BE2C (cell line): ENCODE measurements around the gene SIRT2.

ENCODE experiments used
- DNase-seq: peaks from one replicate; pipeline ENCODE4 v3.0.0-alpha.2; 2020
- H3K27me3 ChIP-seq: fragments of 250-450 bp; sonication (Bioruptor Pico); 2 replicates; pipeline ENCODE4 v1.5.1; 2020; ENCODE audit warnings: mild to moderate bottlenecking
- H3K36me3 ChIP-seq: fragments of 250-450 bp; sonication (Bioruptor Pico); 2 replicates; pipeline ENCODE4 v1.5.1; 2020; ENCODE audit warnings: mild to moderate bottlenecking
- H3K4me1 ChIP-seq: fragments of 250-450 bp; sonication (Bioruptor Pico); 2 replicates; pipeline ENCODE4 v1.5.1; 2020
- H3K4me3 ChIP-seq: 2 replicates; pipeline ENCODE4 v1.5.1; 2011; ENCODE audit warnings: low read depth, low read length
- H3K9me3 ChIP-seq: fragments of 250-450 bp; sonication (Bioruptor Pico); 2 replicates; pipeline ENCODE4 v1.5.1; 2020
- TF ChIP-seq, protein P1 (sequence below): IDR thresholded peaks from 2 replicates; pipeline ENCODE4 v1.5.1; 2012; ENCODE audit warnings: mild to moderate bottlenecking, low read depth, low read length

Gene SIRT2

DNA sequence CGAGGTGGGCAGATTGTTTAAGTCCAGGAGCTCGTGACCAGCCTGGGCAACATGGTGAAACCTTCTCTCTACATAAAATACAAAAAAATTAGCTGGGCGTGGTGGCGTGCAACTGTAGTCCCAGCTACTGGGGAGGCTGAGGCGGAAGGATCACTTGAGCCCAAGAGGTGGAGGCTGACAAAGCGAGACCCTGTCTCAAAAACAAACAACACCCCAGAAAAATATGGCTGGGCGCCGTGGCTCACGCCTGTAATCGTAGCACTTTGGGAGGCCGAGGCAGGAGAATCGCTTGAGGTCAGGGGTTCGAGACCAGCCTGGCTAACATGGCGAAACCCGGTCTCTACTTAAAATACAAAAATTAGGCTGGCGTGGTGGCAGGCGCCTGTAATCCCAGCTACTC, 46.2 kb downstream of the SIRT2 start:
- TF ChIP-seq, protein P1, sequence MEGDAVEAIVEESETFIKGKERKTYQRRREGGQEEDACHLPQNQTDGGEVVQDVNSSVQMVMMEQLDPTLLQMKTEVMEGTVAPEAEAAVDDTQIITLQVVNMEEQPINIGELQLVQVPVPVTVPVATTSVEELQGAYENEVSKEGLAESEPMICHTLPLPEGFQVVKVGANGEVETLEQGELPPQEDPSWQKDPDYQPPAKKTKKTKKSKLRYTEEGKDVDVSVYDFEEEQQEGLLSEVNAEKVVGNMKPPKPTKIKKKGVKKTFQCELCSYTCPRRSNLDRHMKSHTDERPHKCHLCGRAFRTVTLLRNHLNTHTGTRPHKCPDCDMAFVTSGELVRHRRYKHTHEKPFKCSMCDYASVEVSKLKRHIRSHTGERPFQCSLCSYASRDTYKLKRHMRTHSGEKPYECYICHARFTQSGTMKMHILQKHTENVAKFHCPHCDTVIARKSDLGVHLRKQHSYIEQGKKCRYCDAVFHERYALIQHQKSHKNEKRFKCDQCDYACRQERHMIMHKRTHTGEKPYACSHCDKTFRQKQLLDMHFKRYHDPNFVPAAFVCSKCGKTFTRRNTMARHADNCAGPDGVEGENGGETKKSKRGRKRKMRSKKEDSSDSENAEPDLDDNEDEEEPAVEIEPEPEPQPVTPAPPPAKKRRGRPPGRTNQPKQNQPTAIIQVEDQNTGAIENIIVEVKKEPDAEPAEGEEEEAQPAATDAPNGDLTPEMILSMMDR, result no peak

DNA sequence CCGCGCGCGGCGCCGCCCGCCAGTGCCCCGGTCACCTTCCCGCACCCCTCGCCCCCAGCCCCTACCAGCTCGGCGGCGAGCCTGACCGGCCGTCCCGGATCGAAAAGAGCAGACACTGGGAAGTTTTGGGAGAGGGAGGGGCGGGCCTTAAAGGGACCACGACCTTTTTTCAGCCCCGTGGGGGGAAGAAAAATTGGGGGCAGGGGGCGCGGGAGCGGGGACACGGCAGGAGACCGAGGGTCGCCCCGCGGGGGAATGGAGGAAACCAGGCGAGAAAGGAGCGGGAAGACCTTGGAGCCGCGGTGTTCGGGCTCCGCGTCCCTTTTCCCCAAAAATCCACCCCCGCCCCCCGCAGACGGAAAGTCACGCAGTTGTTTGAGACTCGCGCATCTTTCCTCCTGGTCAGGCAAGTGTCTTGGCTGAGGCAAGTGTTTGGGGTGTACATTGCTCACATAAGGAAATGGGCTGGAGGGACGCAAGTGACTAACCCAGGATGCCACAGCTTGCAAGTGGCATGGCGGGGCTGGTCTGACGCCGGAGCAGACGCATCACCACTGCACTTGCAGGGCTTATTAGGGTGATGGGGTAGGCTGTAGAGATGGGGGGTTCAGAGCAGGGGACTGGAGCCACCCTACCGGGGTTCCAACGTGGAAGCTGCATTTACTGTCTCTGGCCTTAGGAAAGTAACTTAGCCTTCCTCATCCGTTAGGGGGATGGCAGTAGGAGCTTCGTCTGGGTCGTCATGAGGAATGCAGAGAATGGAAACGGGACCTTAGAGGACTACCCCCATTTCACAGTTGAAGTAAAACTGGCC, 47.0 kb downstream of the SIRT2 start:
- DNase-seq, result no peak
- peaks cover 3% of the 10 kb centered on the region for H3K4me1 ChIP-seq
- no peaks in the 10 kb centered on the region for H3K27me3 ChIP-seq
- H3K4me3 ChIP-seq, result peak overlapping the region; percentile 73
- peaks cover 19% of the 10 kb centered on the region for H3K36me3 ChIP-seq
- TF ChIP-seq, protein P1, result no peak
- no peaks in the 10 kb centered on the region for H3K9me3 ChIP-seq

More for the DNA sequence above, 46.2 kb downstream of the SIRT2 start:
- no peaks in the 10 kb centered on the region for H3K27me3 ChIP-seq
- H3K4me3 ChIP-seq, result no peak overlapping the region
- H3K36me3 ChIP-seq, result peaks cover 11% of the 10 kb centered on the region
- no peak for DNase-seq
- H3K4me1 ChIP-seq, result peaks cover 3% of the 10 kb centered on the region
- no peaks in the 10 kb centered on the region for H3K9me3 ChIP-seq

DNA sequence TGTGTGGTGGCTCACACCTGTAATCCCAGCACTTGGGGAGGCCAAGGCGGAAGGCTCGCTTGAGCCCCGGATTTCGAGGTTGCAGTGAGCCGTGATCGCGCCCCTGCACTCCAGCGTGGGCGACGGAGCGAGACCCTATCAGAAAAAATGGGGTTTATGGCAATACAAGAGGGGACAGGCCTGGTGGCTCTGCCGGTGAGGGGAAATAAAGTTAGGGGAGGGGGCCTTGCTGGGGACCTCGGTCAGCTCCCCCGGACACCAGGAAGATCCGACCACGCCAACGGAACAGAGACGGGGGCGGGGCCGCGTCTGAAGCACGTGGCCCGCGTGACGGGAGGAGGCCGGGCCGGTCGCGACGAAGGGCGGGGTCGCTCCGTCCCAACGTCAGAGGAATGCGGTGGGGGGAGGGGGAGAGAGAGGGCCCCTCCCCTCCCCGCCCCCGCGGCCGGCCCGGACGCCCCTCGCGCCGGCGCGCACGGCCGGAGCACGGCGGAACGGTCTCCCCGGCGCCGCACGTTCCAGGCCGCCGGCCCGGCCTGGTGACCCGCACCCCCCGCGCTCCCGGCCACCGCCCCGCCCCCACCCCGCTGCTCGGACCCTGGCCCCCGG, 47.7 kb downstream of the SIRT2 start:
- H3K9me3 ChIP-seq, result no peaks in the 10 kb centered on the region

DNA sequence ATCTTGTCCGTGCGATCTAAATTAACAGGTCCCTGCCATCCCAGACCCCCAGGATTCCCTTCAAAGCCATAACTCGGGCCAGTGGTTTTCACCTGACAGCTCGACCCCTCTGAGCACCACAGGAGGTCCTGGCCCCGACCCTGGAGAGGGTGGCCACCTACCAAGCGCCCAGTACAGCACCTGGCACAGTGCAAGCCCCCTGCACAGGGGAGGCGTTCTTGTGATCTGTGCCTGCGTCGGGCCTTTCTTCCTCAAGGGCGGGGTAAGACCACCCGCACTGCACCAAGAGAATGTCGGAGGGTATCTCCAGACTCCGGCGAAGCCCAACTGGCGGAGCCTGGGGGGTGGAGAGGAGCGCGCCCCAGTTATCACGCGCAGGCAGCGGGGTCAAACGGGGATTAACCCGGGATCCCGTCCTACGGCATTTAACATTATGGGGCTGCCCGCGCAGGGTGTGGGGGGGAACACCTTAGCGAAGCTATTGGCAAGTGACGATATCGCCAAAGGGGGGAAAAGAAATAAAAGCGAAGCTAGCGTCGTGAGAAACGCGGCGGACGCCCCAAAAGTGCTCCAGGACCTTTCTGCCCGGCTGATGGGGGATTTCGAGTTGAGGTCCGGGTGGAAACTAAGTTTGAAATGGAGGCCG, 48.3 kb downstream of the SIRT2 start:
- H3K4me3 ChIP-seq, result peak overlapping the region; percentile 73
- TF ChIP-seq, protein P1, result no peak
- peaks cover 3% of the 10 kb centered on the region for H3K4me1 ChIP-seq
- peaks cover 32% of the 10 kb centered on the region for H3K36me3 ChIP-seq
- no peak for DNase-seq
- no peaks in the 10 kb centered on the region for H3K27me3 ChIP-seq
- H3K9me3 ChIP-seq, result no peaks in the 10 kb centered on the region

More for the DNA sequence above, 47.7 kb downstream of the SIRT2 start:
- Histone ChIP-seq H3K27me3 (no peaks in the 10 kb centered on the region), H3K36me3 (peaks cover 26% of the 10 kb centered on the region), H3K4me1 (peaks cover 3% of the 10 kb centered on the region), H3K4me3 (peak overlapping the region; percentile 73)
- peak; percentile 95 for DNase-seq
- TF ChIP-seq, protein P1, result no peak

DNA sequence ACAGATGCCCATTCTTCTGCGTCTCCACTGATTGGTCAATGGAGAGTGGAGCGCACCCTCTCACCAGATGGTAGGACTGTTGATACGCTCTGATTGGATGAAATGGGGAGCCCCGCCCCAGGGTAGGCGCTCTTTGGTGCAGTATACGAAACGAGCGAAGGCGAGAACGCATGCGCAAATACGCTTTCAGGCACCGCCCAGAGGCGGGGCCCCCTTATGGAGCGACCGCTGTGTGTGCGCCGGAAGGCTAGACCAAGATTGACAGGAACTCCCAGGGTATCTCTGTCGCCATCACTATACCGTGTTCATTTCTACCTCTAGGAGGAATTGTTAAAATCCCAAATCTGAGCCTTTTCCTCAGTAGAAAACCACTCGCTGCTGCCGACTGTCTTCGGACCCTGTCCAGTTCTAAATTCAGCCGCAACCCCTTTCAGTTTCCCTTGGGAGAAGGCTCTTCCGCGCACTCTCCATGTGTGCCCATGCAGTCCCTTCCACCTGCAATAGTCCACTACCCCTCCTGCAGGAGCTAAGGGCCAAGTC, 48.9 kb downstream of the SIRT2 start:
- H3K36me3 ChIP-seq, result peaks cover 38% of the 10 kb centered on the region
- TF ChIP-seq, protein P1, result peak; percentile 16; the same call in 1 of the 2 replicates
- peak overlapping the region; percentile 73 for H3K4me3 ChIP-seq
- no peaks in the 10 kb centered on the region for H3K27me3 ChIP-seq
- peaks cover 3% of the 10 kb centered on the region for H3K4me1 ChIP-seq
- peak; percentile 99 for DNase-seq
- H3K9me3 ChIP-seq, result no peaks in the 10 kb centered on the region
